Measurements from ENCODE around the gene BMF. TPM values are rescaled to one million over a fixed set of nuclear protein-coding genes. Genes with fewer than 3 reads are reported as not detected.

BMF gene
- total RNA-seq, 2 donors from 2014 or later: 8.8 to 19.0 TPM

- TF ChIP-seq CTCF (IDR thresholded peaks at IDR 0.05) (no peak), POLR2A (IDR thresholded peaks at IDR 0.05) (no peak), POLR2AphosphoS5 (IDR thresholded peaks at IDR 0.05) (no peak)
- Histone ChIP-seq H3K27me3 (replicated peaks; ENCODE audit: insufficient read depth) (no peaks in the 10 kb centered on the region), H3K36me3 (peaks cover 0 to 4% of the 10 kb centered on the region in 2 donors), H3K27ac (no peak overlapping the region), H3K4me3 (no peak overlapping the region), H3K4me1 (replicated peaks) (peaks cover 11% of the 10 kb centered on the region), H3K9me3 (no peaks in the 10 kb centered on the region)
- DNase-seq (ENCODE audit: low spot score): no peak
- WGBS: 74% methylated on average over 6 of the region's 6 CpGs
- intact Hi-C loops (cut with DNase I): loop anchor here (10.0 kb wide), 1 partner anchor 385 kb away; no protein-coding TSS in a partner anchor
Measured at GRCh38 chr15:40040293-40040635, 68.4 kb downstream of the BMF start.

DNA sequence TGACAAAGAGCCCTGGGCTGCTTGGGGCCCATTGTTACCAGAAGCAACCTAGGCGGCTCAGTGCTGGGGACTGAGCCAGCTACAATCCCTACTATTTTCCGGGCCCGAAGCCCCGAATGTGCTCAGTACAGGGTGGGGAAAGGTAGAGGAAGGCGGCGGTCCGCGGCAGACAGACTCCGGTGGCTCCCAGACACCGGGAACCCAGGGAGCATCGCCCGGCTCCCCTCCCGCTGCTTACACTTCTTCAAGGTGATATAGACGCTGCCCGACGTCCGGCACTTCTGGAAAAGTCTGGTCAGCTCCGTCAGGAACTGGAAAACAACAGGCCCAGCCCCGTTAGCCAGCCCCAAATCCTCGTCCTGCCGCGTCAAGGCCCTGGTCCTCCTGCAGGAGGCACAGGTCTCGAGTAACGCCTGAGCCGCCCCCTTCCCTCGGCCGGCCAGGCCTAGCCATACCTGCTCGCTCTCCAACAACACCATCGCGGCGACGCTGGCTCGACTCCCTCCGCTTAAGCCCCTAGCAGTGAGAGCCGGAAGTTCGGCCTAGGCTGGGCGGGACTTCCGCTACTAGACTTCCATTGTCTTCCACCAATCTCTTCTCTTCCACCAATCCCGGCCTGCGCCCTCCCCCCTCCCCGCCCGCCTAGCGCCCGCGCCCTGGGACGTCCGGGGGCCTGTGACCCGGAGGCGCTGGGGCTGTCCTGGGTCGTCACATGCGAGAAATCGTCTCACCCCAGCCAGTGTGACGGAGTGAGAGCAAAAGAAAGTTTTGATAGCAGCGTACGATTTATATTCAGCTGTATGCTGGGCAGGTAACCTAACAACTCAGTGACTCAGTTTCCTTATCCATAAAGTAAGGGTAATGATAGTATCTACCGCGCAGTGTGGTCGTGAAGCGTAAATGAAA is 69.8 kb downstream of the BMF start, which contains the start of gene SRP14:
TSS of gene SRP14 (minus strand) at position 544 of the 906 bp plus-strand sequence. CDS start at position 479, 65 bp downstream.
- WGBS: under 1% methylated on average over 59 of the region's 59 CpGs
- H3K27me3 ChIP-seq (replicated peaks; ENCODE audit: insufficient read depth): no peaks in the 10 kb centered on the region

DNA sequence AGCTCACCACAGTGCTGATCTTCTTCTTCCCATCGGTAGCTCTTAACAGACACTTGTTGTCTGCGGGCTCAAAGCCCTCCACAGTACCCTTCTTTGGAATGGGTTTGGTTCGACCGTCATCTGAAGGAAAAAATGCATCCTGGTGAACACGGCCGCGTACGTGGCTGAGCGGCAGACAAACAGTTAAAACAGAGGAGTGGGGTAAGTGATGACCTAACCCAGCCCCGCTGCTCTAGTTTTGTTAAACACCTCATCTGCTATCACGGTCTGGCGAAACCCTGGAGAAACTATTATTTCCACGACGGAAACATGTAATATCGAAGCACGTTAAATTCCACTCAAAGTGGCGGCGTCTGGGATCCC is 70.4 kb downstream of the BMF start:
- TF ChIP-seq CTCF (IDR thresholded peaks at IDR 0.05): no peak
- no peak for TF ChIP-seq POLR2A (IDR thresholded peaks at IDR 0.05)
- no peak for TF ChIP-seq POLR2AphosphoS5 (IDR thresholded peaks at IDR 0.05)
- Histone ChIP-seq H3K4me3 (peak overlapping the region; percentile 87), H3K27ac (peak overlapping the region; percentile 98 to 99), H3K36me3 (peaks cover 0 to 8% of the 10 kb centered on the region in 2 donors), H3K9me3 (no peaks in the 10 kb centered on the region), H3K4me1 (replicated peaks) (peaks cover 5% of the 10 kb centered on the region), H3K27me3 (replicated peaks; ENCODE audit: insufficient read depth) (no peaks in the 10 kb centered on the region)
- DNase-seq (ENCODE audit: low spot score): no peak
- WGBS: under 1% methylated on average over 18 of the region's 18 CpGs
- intact Hi-C loops (cut with DNase I): no loop called here

More for the DNA sequence above, 69.8 kb downstream of the BMF start, which contains the start of gene SRP14:
- Histone ChIP-seq H3K4me1 (replicated peaks) (peaks cover 5% of the 10 kb centered on the region), H3K36me3 (peaks cover 0 to 8% of the 10 kb centered on the region in 2 donors), H3K4me3 (peak within 1 kb of the TSS; percentile 87), H3K27ac (peak within 1 kb of the TSS; percentile 98 to 99), H3K9me3 (no peaks in the 10 kb centered on the region)
- intact Hi-C loops (cut with DNase I): no loop called here
- peak; percentile 93 for DNase-seq (ENCODE audit: low spot score)
- peak; percentile 83 for TF ChIP-seq POLR2A (IDR thresholded peaks at IDR 0.05)
- peak; percentile 94 for TF ChIP-seq POLR2AphosphoS5 (IDR thresholded peaks at IDR 0.05)
- TF ChIP-seq CTCF (IDR thresholded peaks at IDR 0.05): peak in 2 of 4 experiments; percentile 68

Other genes starting within 250 kb of the BMF start
- 10 to 100 TPM; 26.2 to 28.3 TPM for gene GPR176, start 188.6 kb downstream of the BMF start, total RNA-seq
- 10 to 100 TPM; 42.3 to 57.7 TPM for gene EIF2AK4, start 174.8 kb downstream of the BMF start, total RNA-seq
- 100 to 1,000 TPM; 366 to 428 TPM for gene SRP14, start 69.7 kb downstream of the BMF start, total RNA-seq
- 1 to 10 TPM; 2.5 to 8.2 TPM for gene BUB1B, start 52.2 kb upstream of the BMF start, total RNA-seq
- gene PAK6, start 130.2 kb upstream of the BMF start, total RNA-seq: 100 to 1,000 TPM in 1 of 2 donors, 10 to 100 TPM in 1; 13.8 to 190 TPM
- gene ANKRD63, start 174.2 kb upstream of the BMF start, total RNA-seq: 1 to 10 TPM in 1 of 2 donors, not detected in 1; 2.7 TPM
- gene PLCB2, start 199.1 kb upstream of the BMF start, total RNA-seq: 10 to 100 TPM in 1 of 2 donors, 1 to 10 TPM in 1; 1.5 to 13.0 TPM
- 10 to 100 TPM; 18.7 to 24.3 TPM for gene INAFM2, start 214.8 kb upstream of the BMF start, total RNA-seq
- 10 to 100 TPM in 1 of 2 donors, 1 to 10 TPM in 1; 9.0 to 29.7 TPM for gene CCDC9B, start 232.1 kb upstream of the BMF start, total RNA-seq
- gene PHGR1, start 242.2 kb upstream of the BMF start, total RNA-seq: not detected
- 1 to 10 TPM in 1 of 2 donors, under 1 TPM in 1; 0.27 to 1.6 TPM for gene DISP2, start 249.3 kb upstream of the BMF start, total RNA-seq

Measured in prostate gland (tissue), 2 donors.